Measurements from ENCODE around the gene DOCK1.

DOCK1 gene

DNA sequence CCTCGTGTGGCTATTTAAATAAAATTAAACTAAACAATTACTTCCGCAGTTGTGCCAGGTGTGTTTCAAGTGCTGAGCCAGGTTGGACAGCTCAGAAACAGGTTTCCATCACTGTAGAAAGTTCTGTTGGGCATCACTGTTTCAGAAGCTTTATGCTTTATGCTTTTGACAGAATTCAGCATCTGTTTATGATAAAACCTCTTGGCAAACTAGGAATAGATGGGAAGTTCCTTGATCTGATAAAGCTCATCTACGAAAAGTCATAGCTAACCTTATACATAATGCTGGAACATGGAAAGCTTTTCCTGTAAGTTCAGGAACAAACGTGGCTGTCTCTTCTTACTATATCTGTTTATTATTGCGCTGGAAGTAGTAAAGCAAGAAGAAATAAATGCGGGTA is 143.4 kb downstream of the DOCK1 start:
- no peak overlapping the region for H3K27ac ChIP-seq
- TF ChIP-seq ZFX (IDR thresholded peaks at IDR 0.05; ENCODE audit: borderline replicate concordance), result no peak
- TF ChIP-seq, protein P1, sequence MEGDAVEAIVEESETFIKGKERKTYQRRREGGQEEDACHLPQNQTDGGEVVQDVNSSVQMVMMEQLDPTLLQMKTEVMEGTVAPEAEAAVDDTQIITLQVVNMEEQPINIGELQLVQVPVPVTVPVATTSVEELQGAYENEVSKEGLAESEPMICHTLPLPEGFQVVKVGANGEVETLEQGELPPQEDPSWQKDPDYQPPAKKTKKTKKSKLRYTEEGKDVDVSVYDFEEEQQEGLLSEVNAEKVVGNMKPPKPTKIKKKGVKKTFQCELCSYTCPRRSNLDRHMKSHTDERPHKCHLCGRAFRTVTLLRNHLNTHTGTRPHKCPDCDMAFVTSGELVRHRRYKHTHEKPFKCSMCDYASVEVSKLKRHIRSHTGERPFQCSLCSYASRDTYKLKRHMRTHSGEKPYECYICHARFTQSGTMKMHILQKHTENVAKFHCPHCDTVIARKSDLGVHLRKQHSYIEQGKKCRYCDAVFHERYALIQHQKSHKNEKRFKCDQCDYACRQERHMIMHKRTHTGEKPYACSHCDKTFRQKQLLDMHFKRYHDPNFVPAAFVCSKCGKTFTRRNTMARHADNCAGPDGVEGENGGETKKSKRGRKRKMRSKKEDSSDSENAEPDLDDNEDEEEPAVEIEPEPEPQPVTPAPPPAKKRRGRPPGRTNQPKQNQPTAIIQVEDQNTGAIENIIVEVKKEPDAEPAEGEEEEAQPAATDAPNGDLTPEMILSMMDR (IDR thresholded peaks at IDR 0.05), result no peak

DNA sequence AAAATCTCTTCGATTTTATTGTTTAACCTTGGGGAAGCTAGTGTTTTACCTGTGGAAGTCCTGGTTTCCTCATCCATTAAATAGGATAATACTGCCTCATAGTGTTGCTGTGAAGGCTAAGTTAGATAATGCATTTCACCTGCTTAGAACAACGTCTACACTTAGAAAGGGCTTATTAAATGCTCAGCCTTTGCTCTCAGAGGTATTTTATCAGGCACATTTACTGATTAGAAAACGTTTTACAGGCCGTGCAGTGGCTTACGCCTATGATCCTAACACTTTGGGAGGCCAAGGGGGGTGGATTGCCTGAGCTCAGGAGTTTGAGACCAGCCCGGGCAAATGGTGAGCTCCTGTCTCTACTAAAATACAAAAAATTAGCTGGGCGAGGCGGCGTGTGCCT is 146.8 kb downstream of the DOCK1 start:
- no peak overlapping the region for H3K27ac ChIP-seq
- TF ChIP-seq ZFX (IDR thresholded peaks at IDR 0.05; ENCODE audit: borderline replicate concordance), result no peak
- TF ChIP-seq, protein P1 (IDR thresholded peaks at IDR 0.05), result no peak

DNA sequence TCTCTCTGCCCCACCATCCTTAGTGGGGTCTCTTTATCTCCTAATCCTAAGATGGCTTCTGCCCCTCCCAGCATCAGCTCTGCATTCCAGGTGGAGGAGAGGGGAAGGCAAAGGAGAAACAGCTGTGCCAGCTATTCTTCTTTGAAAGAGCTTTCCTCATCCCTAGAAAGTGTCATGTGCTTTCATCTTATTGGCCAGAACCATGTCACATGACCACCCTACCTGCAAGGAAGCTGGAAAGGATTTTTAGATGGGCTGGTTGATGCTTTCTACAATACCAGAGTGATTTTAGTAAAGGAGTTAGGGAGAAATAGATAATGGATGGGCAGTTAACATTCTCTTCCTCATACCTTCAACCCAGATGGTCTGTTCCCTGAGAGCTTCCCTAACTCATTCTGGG is 150.0 kb downstream of the DOCK1 start:
- TF ChIP-seq ZFX (IDR thresholded peaks at IDR 0.05; ENCODE audit: borderline replicate concordance), result no peak
- TF ChIP-seq, protein P1 (IDR thresholded peaks at IDR 0.05), result no peak
- H3K27ac ChIP-seq, result no peak overlapping the region

DNA sequence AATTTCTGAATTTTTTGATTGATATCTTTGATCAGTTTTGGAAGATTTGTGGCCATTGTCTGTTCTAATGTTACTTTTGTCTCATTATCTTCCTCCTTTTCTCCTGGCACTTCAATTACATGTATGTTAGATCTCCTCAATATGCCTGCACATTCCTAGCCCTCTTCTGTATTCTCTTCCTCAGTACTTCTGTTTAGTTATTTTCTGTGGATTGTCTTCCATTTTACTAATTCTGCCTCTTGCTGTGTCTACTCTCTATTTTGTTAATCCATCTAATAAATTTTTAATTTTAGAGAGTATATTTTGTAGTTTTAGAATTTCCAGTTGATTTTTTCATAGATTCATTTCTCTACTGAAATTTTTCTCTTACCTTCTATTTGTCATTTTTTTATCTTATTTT is 154.1 kb downstream of the DOCK1 start:
- H3K27ac ChIP-seq, result no peak overlapping the region
- TF ChIP-seq, protein P1 (IDR thresholded peaks at IDR 0.05), result no peak
- TF ChIP-seq ZFX (IDR thresholded peaks at IDR 0.05; ENCODE audit: borderline replicate concordance), result no peak

DNA sequence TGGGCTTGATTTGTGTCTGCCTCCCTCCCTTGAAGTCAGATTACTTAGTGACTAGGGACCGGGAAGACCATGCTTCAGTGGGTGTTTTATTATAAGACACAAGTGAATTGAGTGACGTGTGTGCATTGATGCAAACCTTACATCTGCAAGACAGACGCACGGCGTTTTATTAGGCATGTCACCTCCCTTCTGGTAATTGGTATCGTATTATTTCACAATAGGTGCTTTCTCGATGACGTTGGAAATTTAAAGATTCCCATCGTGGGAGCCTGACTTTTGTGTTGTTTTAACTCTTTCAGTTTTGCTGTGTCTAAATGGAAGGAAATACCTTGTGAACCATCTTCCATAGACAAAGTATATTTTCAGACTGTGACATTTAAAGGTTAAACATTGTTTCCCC is 158.5 kb downstream of the DOCK1 start:
- TF ChIP-seq ZFX (IDR thresholded peaks at IDR 0.05; ENCODE audit: borderline replicate concordance), result no peak
- TF ChIP-seq, protein P1 (IDR thresholded peaks at IDR 0.05), result no peak
- H3K27ac ChIP-seq, result no peak overlapping the region

DNA sequence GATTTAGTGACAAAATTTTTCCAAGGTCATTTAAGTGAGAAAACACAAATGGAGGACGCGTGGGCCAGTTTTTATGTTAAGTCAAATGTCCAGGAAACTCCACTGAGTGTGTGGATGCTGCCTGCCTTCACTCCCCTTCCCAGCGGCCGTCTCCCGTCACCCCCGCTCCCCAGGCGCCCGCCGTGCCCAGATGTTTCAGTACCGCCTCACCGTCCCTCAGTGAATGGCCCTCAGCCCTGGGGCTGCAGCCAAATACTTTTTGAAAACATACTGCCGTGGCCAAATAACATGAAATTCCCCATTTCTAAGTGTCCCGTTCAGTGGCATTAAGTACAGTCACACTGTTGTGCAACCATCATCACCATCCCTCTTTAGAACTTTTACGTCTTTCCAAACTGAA is 159.2 kb downstream of the DOCK1 start:
- TF ChIP-seq, protein P1 (IDR thresholded peaks at IDR 0.05), result no peak
- TF ChIP-seq ZFX (IDR thresholded peaks at IDR 0.05; ENCODE audit: borderline replicate concordance), result no peak
- no peak overlapping the region for H3K27ac ChIP-seq

DNA sequence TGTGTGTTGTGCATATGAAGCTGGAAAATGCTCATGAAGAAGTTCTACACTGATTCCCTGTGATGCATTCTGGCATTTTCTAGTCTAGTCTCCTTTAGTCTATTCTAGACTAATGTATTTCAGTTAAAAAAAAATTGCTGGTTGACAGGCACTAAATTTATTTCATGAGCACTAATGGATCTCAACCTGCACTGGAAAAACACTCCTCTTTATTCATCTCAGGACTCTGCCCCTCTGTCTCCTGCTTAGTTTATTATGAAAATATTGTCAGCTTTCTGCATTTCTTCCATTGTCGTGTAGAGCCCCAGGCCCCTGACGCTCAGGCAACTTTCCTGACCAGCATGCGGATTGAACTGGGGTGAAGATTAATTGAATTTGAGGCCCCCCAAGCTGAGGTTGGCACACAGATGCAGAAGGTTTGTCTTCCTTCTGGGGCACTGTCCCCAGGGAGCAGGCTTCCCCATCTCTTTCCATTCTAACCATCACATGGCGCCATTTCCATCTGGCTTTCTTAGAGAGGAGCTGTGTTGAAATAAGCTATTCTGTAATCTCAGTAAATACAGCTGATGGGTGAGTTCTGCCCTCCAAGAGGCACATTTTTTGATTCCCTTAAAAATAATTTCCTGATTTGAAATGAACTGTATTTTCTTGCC is 162.4 kb downstream of the DOCK1 start:
- no peak overlapping the region for H3K27ac ChIP-seq
- TF ChIP-seq, protein P1 (IDR thresholded peaks at IDR 0.05), result no peak
- no peak for TF ChIP-seq ZFX (IDR thresholded peaks at IDR 0.05; ENCODE audit: borderline replicate concordance)

All from 22Rv1 (cell line).